Liver (tissue), 2 donors: ENCODE data around the gene KAT6B.

Source experiments
- YY1 ChIP-seq: IDR thresholded peaks from 2 replicates; pipeline ENCODE4 v1.6.1; 2016; ENCODE audit warnings: antibody characterized with exemption, mild to moderate bottlenecking
- TF ChIP-seq, protein P1 (sequence below): fragments of 150-350 bp; IDR thresholded peaks from 2 replicates; pipeline ENCODE4 v1.5.1; 2017; ENCODE audit warnings: improper control_type of control experiment, low read depth, low read length; ENCODE audit not compliant: missing input control
- donor health status: healthy.

DNA sequence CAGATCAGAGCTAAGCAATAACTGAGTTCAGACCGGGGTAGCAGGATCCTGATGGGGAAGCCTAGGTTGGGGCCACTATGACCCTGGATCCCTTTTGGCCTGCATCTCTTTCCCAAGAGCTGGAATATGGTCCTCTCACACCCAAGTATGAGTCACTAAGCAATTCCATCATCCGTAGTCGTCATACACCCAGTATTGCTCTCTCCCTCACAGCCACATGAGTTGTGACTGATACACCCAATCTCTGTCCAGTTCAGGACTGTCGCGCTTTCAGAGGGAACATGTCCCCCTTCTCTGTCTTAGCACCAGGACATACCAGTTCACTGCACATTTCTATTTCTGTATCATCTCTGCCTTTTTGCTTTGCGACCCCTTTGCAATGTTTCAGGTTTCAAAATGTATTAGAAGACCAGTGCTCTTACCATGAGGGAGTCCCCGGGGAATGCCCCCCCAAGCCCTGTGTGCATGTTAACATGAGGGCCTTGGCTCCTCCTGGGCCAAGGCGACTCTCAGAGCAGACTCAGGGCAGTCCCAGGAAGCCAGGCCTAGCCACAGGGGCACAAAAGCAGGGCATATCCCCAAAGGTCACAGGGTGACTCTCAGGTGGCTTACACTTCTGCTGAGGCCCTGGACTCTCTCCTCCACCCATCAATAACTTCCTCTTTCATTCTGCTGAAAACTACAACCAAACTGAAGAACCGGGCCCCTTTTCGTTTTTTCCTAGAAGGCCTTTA is 209.7 kb downstream of the KAT6B start:
- TF ChIP-seq, protein P1, sequence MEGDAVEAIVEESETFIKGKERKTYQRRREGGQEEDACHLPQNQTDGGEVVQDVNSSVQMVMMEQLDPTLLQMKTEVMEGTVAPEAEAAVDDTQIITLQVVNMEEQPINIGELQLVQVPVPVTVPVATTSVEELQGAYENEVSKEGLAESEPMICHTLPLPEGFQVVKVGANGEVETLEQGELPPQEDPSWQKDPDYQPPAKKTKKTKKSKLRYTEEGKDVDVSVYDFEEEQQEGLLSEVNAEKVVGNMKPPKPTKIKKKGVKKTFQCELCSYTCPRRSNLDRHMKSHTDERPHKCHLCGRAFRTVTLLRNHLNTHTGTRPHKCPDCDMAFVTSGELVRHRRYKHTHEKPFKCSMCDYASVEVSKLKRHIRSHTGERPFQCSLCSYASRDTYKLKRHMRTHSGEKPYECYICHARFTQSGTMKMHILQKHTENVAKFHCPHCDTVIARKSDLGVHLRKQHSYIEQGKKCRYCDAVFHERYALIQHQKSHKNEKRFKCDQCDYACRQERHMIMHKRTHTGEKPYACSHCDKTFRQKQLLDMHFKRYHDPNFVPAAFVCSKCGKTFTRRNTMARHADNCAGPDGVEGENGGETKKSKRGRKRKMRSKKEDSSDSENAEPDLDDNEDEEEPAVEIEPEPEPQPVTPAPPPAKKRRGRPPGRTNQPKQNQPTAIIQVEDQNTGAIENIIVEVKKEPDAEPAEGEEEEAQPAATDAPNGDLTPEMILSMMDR: no peak
- TF ChIP-seq YY1: no peak
